Activated gamma-delta T cell treated with Interleukin-2 at 50 U/mL for 16 hours (primary cell): ENCODE data around the gene GLI1.

Experiments used
- DNase-seq: peaks from one replicate; pipeline ENCODE4 v3.0.0-alpha.2; 2020

Gene GLI1

DNA sequence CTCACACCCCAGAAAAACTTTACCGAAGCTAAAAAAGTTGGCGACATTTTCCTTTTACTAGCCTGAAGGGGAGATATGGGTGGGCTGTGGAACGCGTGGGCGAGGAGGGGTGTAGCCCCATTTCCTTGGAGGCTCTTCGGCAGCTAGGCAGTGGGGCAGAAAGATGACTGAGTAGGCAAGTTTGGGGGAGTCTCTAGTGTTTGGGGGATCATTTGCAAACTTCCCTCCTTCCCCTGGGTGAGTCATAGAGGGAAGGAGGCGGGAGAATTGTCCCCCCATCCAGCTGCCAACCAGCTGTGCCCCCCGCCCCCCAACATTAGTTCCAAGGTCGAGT lies 2.3 kb downstream of the GLI1 start:
- DNase-seq = no peak

DNA sequence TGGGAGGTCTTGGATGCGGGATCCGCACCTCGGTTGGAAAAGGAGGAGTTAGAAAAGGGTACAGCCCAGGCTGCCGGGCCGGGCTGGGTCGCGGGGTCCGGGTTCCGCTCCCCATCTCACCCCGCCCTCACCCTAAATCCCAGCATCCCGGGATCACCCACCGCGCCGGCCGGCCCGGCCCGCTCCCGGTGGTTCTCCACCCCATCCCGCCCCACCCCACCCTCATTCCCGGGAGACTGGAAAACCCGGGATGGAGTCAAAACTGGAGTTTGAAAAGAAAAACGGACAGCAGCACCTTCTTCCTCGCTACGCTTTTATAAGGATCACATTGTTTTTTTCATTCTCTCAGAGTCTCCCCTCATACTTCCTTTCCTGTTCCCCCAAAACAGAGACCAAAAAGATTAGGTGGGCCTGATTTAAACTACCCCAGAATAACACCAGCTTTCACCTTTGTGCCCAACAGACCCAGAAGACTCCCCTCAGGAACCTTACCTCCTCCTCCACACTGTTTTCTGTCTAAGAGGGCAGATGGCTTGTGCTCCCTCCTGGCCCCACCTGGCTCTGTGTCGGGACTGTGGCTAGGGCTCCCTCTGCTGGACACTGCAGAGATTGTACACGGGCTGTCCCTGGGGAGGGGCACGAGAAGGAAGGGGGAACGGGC lies 2.8 kb downstream of the GLI1 start:
- DNase-seq = peak; percentile 88

DNA sequence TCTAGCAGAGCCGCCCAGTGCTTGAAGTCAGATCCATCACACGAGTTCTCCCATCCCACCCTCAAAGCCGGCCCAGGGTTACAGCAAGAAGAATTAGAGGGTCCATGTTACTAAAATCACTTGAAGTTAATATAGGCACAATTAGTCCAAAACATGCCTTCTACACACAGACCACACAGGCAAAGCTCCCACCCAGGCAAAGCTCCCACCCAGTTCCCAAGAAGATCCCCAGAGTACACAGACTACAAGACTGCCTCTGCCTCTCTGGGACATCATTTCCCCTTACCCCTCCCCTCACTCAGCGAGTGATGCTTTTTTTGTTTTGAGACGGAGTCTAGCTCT lies 3.3 kb downstream of the GLI1 start:
- DNase-seq = no peak

DNA sequence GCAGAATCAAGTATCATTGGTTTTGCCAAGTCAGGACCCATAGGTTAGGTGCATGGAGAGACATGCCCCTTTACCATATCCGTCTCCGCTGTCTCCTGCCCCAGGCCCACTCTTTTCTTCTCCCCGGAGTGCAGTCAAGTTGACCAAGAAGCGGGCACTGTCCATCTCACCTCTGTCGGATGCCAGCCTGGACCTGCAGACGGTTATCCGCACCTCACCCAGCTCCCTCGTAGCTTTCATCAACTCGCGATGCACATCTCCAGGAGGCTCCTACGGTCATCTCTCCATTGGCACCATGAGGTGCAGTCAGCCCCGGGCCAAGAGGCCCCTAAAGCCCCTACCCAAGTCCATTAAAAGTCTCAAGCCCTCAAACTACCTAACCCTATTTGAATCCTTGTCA lies 5.0 kb downstream of the GLI1 start:
- DNase-seq = no peak

DNA sequence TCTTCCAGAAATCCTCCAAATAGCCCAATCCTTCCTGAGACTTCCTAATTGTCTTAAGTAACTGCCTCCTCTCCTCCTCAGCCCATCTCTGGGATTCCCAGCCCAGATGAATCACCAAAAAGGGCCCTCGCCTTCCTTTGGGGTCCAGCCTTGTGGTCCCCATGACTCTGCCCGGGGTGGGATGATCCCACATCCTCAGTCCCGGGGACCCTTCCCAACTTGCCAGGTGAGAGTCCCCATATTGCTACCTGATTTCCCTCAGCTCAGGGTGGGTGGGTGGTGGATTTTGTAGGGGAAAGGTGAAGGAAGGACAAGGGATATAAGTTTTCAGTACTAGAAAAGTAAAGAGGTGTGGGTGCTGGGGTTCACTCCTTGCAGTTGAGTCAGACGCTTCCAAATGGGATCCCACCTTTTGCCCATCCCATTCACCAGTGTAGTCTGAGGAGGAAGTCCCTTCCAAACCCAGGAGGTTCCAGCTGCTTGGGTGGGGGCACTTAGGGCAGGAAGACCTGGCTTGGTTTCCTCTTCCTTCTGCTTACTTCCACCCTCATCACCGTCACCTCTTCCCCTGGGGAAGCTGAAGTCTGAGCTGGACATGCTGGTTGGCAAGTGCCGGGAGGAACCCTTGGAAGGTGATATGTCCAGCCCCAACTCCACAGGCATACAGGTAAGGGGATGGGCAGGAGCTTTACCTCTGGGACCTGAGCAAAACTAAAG lies 5.6 kb downstream of the GLI1 start:
- DNase-seq = no peak

DNA sequence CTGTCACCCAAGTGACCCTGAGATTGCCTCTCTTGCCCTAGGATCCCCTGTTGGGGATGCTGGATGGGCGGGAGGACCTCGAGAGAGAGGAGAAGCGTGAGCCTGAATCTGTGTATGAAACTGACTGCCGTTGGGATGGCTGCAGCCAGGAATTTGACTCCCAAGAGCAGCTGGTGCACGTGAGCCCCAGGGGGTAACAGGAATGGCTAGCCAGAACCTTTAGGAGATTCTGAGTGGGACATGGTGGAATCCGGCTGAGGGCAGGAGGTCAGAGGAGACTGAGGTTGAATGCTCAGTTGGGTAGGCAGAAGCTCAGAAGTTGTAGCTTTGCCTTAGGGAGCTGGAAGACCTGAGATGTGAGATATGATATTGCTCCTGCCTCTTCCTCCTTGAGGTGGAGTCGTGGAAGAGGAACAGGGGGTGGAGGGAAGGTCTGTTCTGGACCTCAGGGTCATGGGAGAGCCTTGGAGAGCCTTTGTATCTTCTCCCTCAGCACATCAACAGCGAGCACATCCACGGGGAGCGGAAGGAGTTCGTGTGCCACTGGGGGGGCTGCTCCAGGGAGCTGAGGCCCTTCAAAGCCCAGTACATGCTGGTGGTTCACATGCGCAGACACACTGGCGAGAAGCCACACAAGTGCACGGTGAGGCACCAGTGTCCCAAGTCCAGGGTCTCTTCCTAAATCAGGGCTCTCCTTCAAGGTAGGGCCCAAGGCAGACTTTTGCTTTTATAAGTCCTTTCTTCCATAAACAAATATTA lies 6.3 kb downstream of the GLI1 start:
- no peak for DNase-seq

DNA sequence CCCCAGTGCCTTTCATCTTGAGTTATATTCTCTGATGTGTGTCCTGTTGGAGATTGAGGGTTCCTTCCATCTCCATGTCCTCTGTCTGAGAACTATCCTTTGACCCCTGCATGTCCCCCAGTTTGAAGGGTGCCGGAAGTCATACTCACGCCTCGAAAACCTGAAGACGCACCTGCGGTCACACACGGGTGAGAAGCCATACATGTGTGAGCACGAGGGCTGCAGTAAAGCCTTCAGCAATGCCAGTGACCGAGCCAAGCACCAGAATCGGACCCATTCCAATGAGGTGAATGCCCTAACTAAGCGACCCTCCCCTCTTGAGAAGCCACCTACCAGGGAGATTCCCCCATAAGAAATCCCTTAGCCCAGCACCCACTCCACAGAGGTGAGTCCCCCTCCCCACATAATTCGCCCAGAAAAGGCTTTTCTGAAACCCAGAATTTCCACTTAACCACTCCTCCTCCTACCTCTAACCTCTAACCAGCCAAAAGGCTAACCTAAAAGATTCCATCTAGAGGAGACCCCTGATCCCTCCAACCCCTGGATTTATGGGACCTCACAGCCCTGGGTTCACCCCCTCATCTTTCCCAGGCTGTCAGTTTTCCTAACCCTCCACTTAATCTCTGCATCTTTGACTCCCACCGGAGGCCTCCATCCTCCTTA lies 7.8 kb downstream of the GLI1 start:
- DNase-seq = no peak

DNA sequence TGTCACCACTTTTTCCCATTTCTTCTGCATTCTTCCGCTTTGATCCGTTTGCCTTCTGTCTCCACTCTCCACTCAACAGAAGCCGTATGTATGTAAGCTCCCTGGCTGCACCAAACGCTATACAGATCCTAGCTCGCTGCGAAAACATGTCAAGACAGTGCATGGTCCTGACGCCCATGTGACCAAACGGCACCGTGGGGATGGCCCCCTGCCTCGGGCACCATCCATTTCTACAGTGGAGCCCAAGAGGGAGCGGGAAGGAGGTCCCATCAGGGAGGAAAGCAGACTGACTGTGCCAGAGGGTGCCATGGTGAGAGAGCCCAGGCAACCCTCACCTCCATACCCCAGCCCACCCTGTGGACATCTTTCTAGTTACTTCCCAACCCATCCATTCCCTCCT lies 8.3 kb downstream of the GLI1 start:
- DNase-seq = no peak

DNA sequence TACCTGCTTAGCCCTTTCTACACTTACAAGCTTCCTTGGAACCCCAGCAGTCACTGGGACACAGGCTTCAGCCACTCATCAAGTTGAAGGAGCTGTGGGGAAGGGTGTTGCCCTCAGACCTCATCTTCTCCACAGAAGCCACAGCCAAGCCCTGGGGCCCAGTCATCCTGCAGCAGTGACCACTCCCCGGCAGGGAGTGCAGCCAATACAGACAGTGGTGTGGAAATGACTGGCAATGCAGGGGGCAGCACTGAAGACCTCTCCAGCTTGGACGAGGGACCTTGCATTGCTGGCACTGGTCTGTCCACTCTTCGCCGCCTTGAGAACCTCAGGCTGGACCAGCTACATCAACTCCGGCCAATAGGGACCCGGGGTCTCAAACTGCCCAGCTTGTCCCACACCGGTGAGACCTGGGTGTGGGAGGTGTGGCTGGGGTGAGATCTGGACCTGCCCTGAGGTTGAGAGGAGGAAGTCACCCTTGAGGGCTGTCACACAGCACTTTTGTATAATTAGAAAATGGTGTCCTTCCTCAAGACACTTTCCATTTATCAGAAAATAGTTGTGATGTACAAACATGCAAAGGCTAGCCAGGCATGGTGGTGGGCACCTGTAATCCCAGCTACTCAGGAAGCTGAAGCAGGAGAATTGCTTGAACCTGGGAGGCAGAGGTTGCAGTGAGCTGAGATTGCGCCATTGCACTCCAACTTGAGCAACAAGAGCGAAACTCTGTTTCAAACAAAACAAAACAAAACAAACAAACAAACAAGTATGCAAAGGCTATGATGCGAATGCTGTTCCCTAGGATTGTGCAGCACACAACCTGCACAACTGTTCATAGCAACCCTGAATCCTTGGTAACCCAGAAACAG lies 9.9 kb downstream of the GLI1 start:
- DNase-seq = no peak

DNA sequence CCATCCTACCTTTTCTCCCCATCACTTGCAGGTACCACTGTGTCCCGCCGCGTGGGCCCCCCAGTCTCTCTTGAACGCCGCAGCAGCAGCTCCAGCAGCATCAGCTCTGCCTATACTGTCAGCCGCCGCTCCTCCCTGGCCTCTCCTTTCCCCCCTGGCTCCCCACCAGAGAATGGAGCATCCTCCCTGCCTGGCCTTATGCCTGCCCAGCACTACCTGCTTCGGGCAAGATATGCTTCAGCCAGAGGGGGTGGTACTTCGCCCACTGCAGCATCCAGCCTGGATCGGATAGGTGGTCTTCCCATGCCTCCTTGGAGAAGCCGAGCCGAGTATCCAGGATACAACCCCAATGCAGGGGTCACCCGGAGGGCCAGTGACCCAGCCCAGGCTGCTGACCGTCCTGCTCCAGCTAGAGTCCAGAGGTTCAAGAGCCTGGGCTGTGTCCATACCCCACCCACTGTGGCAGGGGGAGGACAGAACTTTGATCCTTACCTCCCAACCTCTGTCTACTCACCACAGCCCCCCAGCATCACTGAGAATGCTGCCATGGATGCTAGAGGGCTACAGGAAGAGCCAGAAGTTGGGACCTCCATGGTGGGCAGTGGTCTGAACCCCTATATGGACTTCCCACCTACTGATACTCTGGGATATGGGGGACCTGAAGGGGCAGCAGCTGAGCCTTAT lies 10.8 kb downstream of the GLI1 start:
- no peak for DNase-seq

DNA sequence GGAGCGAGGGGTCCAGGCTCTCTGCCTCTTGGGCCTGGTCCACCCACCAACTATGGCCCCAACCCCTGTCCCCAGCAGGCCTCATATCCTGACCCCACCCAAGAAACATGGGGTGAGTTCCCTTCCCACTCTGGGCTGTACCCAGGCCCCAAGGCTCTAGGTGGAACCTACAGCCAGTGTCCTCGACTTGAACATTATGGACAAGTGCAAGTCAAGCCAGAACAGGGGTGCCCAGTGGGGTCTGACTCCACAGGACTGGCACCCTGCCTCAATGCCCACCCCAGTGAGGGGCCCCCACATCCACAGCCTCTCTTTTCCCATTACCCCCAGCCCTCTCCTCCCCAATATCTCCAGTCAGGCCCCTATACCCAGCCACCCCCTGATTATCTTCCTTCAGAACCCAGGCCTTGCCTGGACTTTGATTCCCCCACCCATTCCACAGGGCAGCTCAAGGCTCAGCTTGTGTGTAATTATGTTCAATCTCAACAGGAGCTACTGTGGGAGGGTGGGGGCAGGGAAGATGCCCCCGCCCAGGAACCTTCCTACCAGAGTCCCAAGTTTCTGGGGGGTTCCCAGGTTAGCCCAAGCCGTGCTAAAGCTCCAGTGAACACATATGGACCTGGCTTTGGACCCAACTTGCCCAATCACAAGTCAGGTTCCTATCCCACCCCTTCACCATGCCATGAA lies 11.5 kb downstream of the GLI1 start:
- DNase-seq = no peak

DNA sequence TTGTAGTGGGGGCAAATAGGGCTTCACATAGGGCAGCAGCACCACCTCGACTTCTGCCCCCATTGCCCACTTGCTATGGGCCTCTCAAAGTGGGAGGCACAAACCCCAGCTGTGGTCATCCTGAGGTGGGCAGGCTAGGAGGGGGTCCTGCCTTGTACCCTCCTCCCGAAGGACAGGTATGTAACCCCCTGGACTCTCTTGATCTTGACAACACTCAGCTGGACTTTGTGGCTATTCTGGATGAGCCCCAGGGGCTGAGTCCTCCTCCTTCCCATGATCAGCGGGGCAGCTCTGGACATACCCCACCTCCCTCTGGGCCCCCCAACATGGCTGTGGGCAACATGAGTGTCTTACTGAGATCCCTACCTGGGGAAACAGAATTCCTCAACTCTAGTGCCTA lies 12.1 kb downstream of the GLI1 start:
- DNase-seq = no peak

DNA sequence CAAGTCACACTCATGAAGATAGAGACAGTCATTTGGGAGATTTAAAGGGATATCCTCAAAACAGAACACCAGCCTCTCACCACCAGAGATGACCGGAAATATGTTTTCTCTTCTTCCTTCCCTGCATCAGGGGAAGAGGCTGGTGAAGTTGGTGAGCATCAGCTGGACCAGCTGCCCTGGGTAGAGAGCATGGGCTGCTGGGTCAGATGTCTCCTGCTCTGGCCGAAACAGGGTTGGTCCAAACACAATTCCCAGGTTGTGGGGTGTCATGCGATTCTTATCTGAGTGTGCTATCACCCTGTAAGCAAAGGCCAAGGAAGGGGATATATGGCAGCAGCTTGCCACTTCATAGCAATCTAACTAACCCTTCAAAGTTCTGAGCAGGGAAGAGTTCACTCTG lies 12.8 kb downstream of the GLI1 start:
- DNase-seq = no peak

DNA sequence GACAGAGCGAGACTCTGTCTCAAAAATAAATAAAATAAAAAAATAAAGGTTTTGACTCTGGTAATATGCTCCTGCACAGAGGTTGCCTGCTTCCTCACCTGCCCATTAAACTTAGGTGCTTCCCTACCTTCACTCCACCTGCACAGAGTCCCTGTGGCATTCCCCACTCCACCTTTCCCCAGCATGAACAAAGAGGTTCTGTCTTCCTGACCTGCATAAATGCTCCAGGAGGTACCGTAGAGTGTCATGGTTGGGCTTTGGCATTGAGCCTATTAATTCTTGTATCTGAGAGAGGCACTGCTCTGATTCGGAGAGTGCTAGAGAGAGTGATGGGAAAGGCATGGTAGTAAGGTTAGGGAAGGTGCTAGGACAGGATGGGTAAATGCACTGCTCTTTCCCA lies 13.8 kb downstream of the GLI1 start:
- no peak for DNase-seq

DNA sequence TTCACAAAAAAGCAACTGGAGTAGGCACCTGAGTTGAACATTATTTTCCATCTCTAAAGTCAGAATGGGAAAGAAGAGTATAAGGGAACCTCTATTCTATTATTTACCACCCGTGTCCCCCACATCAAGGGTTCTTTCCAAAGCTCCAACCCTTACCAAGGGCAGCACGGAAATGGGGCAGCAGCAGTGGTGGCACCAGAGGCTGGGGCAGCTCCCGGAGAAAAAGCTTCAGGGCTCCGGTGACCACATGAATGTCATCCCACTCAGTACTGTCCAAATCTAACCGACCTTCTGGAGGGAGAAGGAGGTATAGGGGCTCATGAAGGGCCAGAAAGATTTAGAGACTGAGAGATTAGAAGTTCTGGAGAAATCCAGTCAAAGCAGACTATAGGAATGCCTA lies 14.3 kb downstream of the GLI1 start:
- DNase-seq = no peak

DNA sequence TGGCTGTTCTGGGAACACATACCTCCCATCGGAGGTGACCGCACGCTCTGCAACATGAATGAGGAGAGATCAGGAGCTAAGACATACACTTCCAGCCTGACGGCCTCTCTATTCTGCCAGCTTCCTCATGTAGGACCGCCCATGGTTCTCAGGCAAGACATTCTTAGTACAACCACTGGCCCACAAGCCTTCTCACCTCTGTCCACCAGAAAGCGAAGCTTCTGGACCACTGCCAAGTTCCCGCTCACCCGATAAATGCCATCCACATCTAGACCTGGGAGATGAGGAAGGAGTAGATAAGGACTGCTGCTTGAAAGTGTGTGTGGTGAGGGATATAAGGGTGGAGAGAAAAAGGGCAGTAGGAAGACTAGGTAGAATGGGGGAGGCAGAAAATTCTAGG lies 14.8 kb downstream of the GLI1 start:
- no peak for DNase-seq

DNA sequence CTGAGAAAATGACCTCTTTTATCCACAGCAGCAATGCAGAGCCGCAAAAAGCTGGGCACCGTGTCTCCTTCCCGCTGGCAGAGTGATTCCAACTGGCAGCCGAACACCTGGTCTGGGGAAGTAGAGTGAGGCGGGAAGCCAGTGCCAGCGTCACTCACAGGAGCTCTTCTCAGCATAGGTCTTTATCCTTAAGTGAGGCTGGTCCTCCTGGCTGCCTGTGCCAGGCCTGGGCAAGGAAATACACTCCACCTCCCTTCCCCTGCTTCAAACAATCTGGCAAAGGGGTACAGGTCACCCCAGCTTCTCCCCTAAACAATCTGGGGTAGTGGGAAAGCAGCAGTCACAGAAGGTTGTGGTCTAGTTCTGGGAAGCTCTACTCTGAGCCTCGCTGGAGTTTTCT lies 15.3 kb downstream of the GLI1 start:
- DNase-seq = no peak

DNA sequence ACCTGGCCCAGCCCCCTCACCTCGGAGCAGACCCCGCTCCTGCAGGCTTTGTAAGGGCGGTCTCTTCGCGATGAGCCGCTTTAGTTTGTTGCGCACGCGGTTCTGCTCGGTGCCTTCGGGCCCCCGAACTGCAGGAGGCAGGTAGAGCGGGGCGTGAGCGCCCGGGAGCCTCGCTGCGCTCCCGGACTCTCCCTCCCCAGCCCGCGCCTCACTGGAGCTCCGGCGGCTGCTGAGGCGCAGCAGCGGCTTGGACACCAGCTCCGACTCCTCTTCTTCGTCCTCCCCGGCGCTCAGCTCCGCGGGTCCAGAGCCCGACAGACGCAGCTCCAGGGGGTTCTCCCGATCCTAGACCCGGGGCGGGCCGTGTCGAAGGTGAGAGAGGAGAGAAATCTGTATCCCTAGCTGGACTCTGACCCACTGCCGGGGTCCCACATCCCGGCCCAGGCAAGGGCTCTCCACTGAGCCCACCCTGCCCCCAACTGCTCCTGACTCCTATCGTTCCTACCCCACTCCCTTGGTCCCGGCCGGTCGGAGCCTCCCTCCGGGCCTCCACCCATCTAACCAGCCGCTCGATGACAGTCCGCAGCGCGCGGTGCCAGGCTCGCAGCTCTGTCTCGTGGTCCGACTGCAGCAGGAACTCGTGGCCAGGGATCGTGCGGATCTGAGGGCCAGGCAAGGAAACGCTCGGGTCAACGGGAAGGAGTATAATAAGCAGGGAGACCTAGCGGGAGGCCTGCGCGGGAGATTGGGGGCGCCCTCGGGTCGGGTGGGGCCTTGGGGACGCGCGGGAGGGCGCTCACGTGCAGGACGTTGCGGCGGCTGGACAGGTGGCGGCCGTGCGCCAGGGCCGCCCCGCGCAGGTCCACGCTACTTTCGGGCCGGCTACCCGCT lies 15.9 kb downstream of the GLI1 start:
- DNase-seq = no peak

DNA sequence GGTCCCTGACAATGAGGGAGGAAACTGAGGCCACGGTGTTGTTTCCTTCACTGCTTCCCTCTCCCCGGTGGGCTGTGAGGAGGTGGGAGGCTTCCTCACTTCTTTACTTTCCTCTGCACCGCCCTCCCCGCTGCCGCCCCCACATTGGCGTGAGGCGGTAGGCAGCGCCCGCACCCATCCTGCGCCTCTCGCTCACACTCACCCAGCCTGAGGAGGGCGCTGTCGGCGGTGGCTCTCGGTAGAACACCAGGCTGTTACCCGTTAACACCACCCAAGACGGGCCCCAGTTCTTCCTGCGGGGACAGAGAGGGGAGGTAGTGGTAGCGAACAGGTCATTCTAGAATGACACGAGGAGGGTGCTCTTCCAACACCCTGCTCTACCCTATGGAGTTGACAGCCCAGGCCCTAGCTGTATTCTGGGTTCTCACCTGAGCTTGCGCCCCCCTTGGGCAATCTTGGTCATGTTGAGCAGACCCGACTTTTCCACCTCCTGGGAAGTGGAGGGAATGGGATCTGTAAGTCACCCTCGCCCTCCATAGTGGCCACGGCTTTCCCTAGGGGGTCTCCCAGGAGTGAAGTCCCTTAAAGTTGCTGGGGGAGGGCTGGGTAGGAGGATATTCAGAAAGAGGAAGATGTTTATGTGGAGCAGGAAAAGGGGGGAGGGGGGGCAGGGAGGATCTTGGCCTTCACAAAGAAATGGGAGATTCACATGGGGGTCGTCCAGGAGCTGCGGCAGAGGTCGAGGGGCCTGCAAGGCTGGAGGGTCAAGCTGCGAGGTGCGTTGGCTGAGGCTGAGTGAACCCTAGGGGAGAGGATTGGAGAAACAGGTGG lies 16.8 kb downstream of the GLI1 start:
- DNase-seq = peak; percentile 67
